ENCODE results near the gene GAK. TPM values are rescaled to one million over a fixed set of nuclear protein-coding genes. Genes with fewer than 3 reads are reported as not detected.

GAK gene
- total and polyA plus RNA-seq, 2 of the 4 experiments (the other 2 are of a cell fraction) = 45.1 to 133 TPM

DNA sequence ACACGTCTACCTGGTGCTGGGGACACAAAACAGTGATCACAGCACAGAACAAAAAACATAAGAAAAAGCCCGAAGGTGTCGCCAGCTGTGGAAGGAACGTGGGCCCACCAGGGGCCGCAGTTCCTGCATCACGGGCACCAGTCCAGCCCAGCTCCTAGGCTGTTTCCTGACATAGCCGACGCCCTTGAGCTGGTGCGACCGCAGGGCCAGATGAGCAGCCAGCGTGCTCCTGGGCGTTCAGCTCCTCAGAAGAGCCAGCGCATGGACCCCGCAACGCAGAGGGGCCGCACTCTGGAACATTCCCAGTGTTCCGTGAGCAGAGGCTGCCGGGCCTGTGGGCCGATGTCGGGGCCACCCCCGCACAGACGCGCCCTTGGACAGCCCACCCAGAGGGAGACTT, 44.1 kb downstream of the GAK start:
- Histone ChIP-seq H3K14ac (replicated peaks; ENCODE audit: low read depth, low read length) (no peak overlapping the region), H2BK5ac (ENCODE audit: low read depth, low read length, poor library complexity, severe bottlenecking) (no peak overlapping the region), H2AFZ (replicated peaks; ENCODE audit: low read length, poor library complexity) (no peak overlapping the region), H3K4me3 (ENCODE audit: insufficient read depth, low read depth, low read length) (no peak overlapping the region), H3K18ac (ENCODE audit: low read depth, low read length) (no peak overlapping the region), H3K4me1 (ENCODE audit: control insufficient read depth, insufficient read depth, low read length) (no peaks in the 10 kb centered on the region), H3K9ac (ENCODE audit: low read depth, low read length) (no peak overlapping the region), H4K91ac (ENCODE audit: insufficient read depth, low read depth, low read length) (no peak overlapping the region), H4K8ac (ENCODE audit: low read depth in 2 of 2, low read length in 2 of 2) (no peak overlapping the region), H3K27me3 (ENCODE audit: control insufficient read depth, insufficient read depth, low read length) (no peaks in the 10 kb centered on the region), H3K27ac (ENCODE audit: insufficient read depth, low read length) (no peak overlapping the region), H2BK20ac (ENCODE audit: low read depth, low read length) (no peak overlapping the region), H2AK5ac (ENCODE audit: low read depth, low read length) (no peak overlapping the region), H2BK120ac (ENCODE audit: low read depth, low read length) (no peak overlapping the region), H2BK15ac (ENCODE audit: low read depth, low read length) (no peak overlapping the region), H2AK9ac (replicated peaks; ENCODE audit: low read depth, low read length, poor library complexity) (no peak overlapping the region), H4K20me1 (ENCODE audit: insufficient read depth, low read length) (peaks cover 11% of the 10 kb centered on the region), H3K23ac (ENCODE audit: low read depth, low read length) (no peak overlapping the region), H3K4ac (ENCODE audit: low read depth, low read length) (no peak overlapping the region), H3K9me3 (ENCODE audit: control insufficient read depth, insufficient read depth, low read length) (no peaks in the 10 kb centered on the region), H3K4me2 (ENCODE audit: low read depth, low read length) (no peak overlapping the region), H4K5ac (ENCODE audit: low read depth, low read length) (no peak overlapping the region), H3K9me1 (ENCODE audit: insufficient read depth, low read length) (peaks cover 8% of the 10 kb centered on the region), H3K79me1 (ENCODE audit: low read depth in 1 of 2, low read length in 2 of 2) (peaks cover 2 to 13% of the 10 kb centered on the region in 2 experiments; a peak in 3 of 4 replicates), H3K36me3 (ENCODE audit: control insufficient read depth, insufficient read depth, low read length) (peaks cover 70% of the 10 kb centered on the region), H3K56ac (ENCODE audit: extremely low read depth, insufficient read depth, low read length) (no peak overlapping the region)
- ATAC-seq (ENCODE audit: low read depth) (no peak), DNase-seq (no peak)
- ChIA-PET CTCF (no interaction called here), POLR2A (ENCODE audit: unreplicated experiment) (no interaction called here)
- no TSS peak for BruUV-seq (replicated peaks)
- in situ Hi-C loops (cut with MboI; ENCODE audit: low sequenced_read_pairs) (no loop called here), intact Hi-C loops (cut with micrococcal nuclease) (no loop called here), dilution Hi-C loops (cut with HindIII; ENCODE audit: low sequenced_read_pairs, unreplicated experiment) (no loop called here)
- TF ChIP-seq MAZ (IDR thresholded peaks at IDR 0.05; ENCODE audit: borderline replicate concordance, low read depth, low read length) (no peak), SMC3 (IDR thresholded peaks at IDR 0.05; ENCODE audit: low read depth, low read length) (no peak), MAFK (IDR thresholded peaks at IDR 0.05; ENCODE audit: low read depth, low read length) (no peak), NFE2L2 (IDR thresholded peaks at IDR 0.05; ENCODE audit: low read depth, low read length) (no peak), POLR2A (IDR thresholded peaks at IDR 0.05; ENCODE audit: low read depth, low read length) (no peak), BHLHE40 (IDR thresholded peaks at IDR 0.05; ENCODE audit: low read depth, low read length) (no peak), CHD1 (IDR thresholded peaks at IDR 0.05; ENCODE audit: low read depth, low read length) (no peak), MXI1 (IDR thresholded peaks at IDR 0.05; ENCODE audit: borderline replicate concordance, low read depth, low read length) (no peak), RCOR1 (IDR thresholded peaks at IDR 0.05; ENCODE audit: insufficient replicate concordance, low read length) (no peak), CEBPB (IDR thresholded peaks at IDR 0.05; ENCODE audit: low read depth, low read length) (no peak), FOS (IDR thresholded peaks at IDR 0.05; ENCODE audit: low read depth, low read length) (no peak)
- TF ChIP-seq, protein P1, sequence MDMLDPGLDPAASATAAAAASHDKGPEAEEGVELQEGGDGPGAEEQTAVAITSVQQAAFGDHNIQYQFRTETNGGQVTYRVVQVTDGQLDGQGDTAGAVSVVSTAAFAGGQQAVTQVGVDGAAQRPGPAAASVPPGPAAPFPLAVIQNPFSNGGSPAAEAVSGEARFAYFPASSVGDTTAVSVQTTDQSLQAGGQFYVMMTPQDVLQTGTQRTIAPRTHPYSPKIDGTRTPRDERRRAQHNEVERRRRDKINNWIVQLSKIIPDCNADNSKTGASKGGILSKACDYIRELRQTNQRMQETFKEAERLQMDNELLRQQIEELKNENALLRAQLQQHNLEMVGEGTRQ (IDR thresholded peaks at IDR 0.05; ENCODE audit: low read depth, low read length) = no peak
- 98% methylated on average over 6 of the region's 23 CpGs; no CpG with 5 or more reads in 1 of the 2 experiments for WGBS, 2 experiments (ENCODE audit: extremely low coverage in 2 of 2, insufficient read length in 1 of 2)

Measured in IMR-90 (cell line).